Spleen (tissue), 7 donors: ENCODE results near the gene RNASEH2C.

Experiments used
- CTCF ChIP-seq, 11 experiments: fragments of 200-600 bp in 7 of 11; fragments of 450-650 bp in 4 of 11; sonication (generic) in 4 of 11; IDR thresholded peaks in 8 of 11; conservative IDR thresholded peaks in 3 of 11; 1 replicate in 7 of 11; 2 replicates in 4 of 11; pipeline versions ENCODE4 v1.4.0 to v1.8.0; 2016 to 2021; ENCODE audit warnings: antibody characterized with exemption in 11 of 11, inconsistent platforms in 4 of 11, mild to moderate bottlenecking in 1 of 11
- POLR2A ChIP-seq, 3 donors: fragments of 450-650 bp; IDR thresholded peaks; one replicate each; pipeline ENCODE4 v1.5.1; 2017; ENCODE audit warnings: antibody characterized with exemption in 3 of 3, mild to moderate bottlenecking in 1 of 3
- donor health status: DM: no; HTN: no; CAD: no; lungs with moderate emphysema.
- donor health status: DM: no; HTN: no; CAD: no.
- donor health status: DM: no; HTN: no; CAD: no.

GRCh38 chr11:65745049-65745448 lies 24.5 kb upstream of the RNASEH2C start:
- TF ChIP-seq POLR2A (IDR thresholded peaks at IDR 0.05) (no peak), CTCF (IDR thresholded peaks at IDR 0.05 in 8 of 11, conservative IDR thresholded peaks at IDR 0.05 in 3 of 11) (no peak)
